OCI-LY1 (cell line): ENCODE measurements around the gene HNRNPM.

Source experiments
- H2AFZ ChIP-seq: fragments of 200-600 bp; sonication (generic), shearing (Covaris generic); 2 replicates; pipeline ENCODE4 v1.6.0; 2014; ENCODE audit warnings: antibody characterized with exemption, mild to moderate bottlenecking, low read length
- H3F3A ChIP-seq: fragments of 200-600 bp; sonication (generic), shearing (Covaris generic); 2 replicates; pipeline ENCODE4 v1.6.0; 2014; ENCODE audit warnings: mild to moderate bottlenecking, antibody characterized with exemption, low read length, moderate library complexity; ENCODE audit not compliant: insufficient read depth
- H3K27ac ChIP-seq: fragments of 200-600 bp; sonication (generic); 2 replicates; pipeline ENCODE4 v1.5.1; 2014; ENCODE audit warnings: low read length, mixed run types, mild to moderate bottlenecking, low read depth; ENCODE audit not compliant: poor library complexity, severe bottlenecking
- H3K27me3 ChIP-seq: fragments of 200-600 bp; sonication (generic); 2 replicates; pipeline ENCODE4 v1.6.0; 2014; ENCODE audit warnings: antibody characterized with exemption, mild to moderate bottlenecking, low read length, moderate library complexity; ENCODE audit not compliant: insufficient read depth
- H3K36me3 ChIP-seq: fragments of 200-600 bp; sonication (generic); 2 replicates; pipeline ENCODE4 v1.6.1; 2014; ENCODE audit warnings: mild to moderate bottlenecking, antibody characterized with exemption, low read length, moderate library complexity, mixed read lengths; ENCODE audit not compliant: insufficient read depth
- H3K4me1 ChIP-seq: fragments of 200-600 bp; sonication (generic); 2 replicates; pipeline ENCODE4 v1.5.1; 2014; ENCODE audit warnings: mild to moderate bottlenecking, low read length, moderate library complexity; ENCODE audit not compliant: insufficient read depth, severe bottlenecking
- H3K4me2 ChIP-seq: fragments of 200-600 bp; sonication (generic), shearing (Covaris generic); 2 replicates; pipeline ENCODE4 v1.6.1; 2014; ENCODE audit warnings: low read length
- H3K4me3 ChIP-seq: fragments of 200-600 bp; sonication (generic); 2 replicates; pipeline ENCODE4 v1.5.1; 2014; ENCODE audit warnings: low read length, low read depth, mild to moderate bottlenecking, mixed read lengths; ENCODE audit not compliant: poor library complexity, severe bottlenecking
- H3K79me2 ChIP-seq: fragments of 200-600 bp; shearing (Covaris generic); 2 replicates; pipeline ENCODE4 v1.6.1; 2016; ENCODE audit warnings: mixed run types, low read length, mixed read lengths; ENCODE audit not compliant: insufficient read depth
- H3K9ac ChIP-seq: fragments of 200-600 bp; sonication (generic), shearing (Covaris generic); 2 replicates; pipeline ENCODE4 v1.6.1; 2014; ENCODE audit warnings: mild to moderate bottlenecking, low read length, mixed read lengths
- H3K9me2 ChIP-seq: fragments of 200-600 bp; sonication (generic), shearing (Covaris generic); 2 replicates; pipeline ENCODE4 v1.6.1; 2014; ENCODE audit warnings: low read depth, mild to moderate bottlenecking, low read length, mixed read lengths
- H3K9me3 ChIP-seq: fragments of 200-600 bp; shearing (Covaris generic); 2 replicates; pipeline ENCODE4 v1.6.1; 2014; ENCODE audit warnings: low read length, mixed read lengths
- H4K20me1 ChIP-seq: fragments of 200-600 bp; sonication (generic), shearing (Covaris generic); 2 replicates; pipeline ENCODE4 v1.6.0; 2016; ENCODE audit warnings: mild to moderate bottlenecking, low read length; ENCODE audit not compliant: insufficient read depth
- EZH2 ChIP-seq: fragments of 200-600 bp; sonication (generic), shearing (Covaris generic); IDR thresholded peaks from 2 replicates; pipeline ENCODE4 v1.8.0; 2017; ENCODE audit warnings: borderline replicate concordance, mixed run types, mild to moderate bottlenecking, antibody characterized with exemption, low read length, moderate library complexity, mixed read lengths
- TF ChIP-seq, protein P1 (sequence below): fragments of 200-600 bp; sonication (generic), shearing (Covaris generic); IDR thresholded peaks from 2 replicates; pipeline ENCODE4 v1.5.1; 2017; ENCODE audit warnings: mild to moderate bottlenecking, antibody characterized with exemption, low read length, moderate library complexity, mixed read lengths

Gene HNRNPM

DNA sequence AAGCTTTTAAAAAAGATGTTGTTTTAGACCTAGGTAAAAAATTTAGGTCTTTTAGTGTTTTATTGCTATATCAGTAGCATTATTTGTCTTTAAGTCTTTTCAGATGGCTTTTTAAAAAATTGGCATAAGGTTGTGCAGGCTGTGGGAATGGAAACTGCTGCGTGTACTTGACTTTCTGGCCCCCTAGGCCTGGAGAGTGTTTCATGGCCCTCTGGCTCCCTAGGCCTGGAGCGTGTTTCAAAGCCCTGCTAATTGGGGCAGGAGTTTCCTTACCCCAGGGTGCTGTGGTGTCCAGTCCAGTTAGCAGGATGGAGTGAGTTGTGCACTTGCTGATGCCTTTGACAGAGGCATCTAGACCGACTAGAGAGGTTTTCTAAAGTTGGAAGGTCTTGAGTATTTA, 33.8 kb downstream of the HNRNPM start:
- H3K27me3 ChIP-seq = no peaks in the 10 kb centered on the region
- peaks cover 38% of the 10 kb centered on the region for H3K79me2 ChIP-seq
- H3F3A ChIP-seq = peaks cover 4% of the 10 kb centered on the region; the same call in 1 of the 2 replicates
- no peak overlapping the region for H3K4me2 ChIP-seq
- H3K4me1 ChIP-seq = peaks cover 18% of the 10 kb centered on the region
- H3K36me3 ChIP-seq = peaks cover 93% of the 10 kb centered on the region
- no peak overlapping the region for H3K27ac ChIP-seq
- no peak overlapping the region for H3K9ac ChIP-seq
- H3K9me2 ChIP-seq = no peaks in the 10 kb centered on the region
- TF ChIP-seq EZH2 = no peak
- TF ChIP-seq, protein P1, sequence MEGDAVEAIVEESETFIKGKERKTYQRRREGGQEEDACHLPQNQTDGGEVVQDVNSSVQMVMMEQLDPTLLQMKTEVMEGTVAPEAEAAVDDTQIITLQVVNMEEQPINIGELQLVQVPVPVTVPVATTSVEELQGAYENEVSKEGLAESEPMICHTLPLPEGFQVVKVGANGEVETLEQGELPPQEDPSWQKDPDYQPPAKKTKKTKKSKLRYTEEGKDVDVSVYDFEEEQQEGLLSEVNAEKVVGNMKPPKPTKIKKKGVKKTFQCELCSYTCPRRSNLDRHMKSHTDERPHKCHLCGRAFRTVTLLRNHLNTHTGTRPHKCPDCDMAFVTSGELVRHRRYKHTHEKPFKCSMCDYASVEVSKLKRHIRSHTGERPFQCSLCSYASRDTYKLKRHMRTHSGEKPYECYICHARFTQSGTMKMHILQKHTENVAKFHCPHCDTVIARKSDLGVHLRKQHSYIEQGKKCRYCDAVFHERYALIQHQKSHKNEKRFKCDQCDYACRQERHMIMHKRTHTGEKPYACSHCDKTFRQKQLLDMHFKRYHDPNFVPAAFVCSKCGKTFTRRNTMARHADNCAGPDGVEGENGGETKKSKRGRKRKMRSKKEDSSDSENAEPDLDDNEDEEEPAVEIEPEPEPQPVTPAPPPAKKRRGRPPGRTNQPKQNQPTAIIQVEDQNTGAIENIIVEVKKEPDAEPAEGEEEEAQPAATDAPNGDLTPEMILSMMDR = no peak
- H3K4me3 ChIP-seq = no peak overlapping the region
- H4K20me1 ChIP-seq = peaks cover 5% of the 10 kb centered on the region; the same call in 1 of the 2 replicates
- H2AFZ ChIP-seq = no peak overlapping the region
- H3K9me3 ChIP-seq = no peaks in the 10 kb centered on the region

DNA sequence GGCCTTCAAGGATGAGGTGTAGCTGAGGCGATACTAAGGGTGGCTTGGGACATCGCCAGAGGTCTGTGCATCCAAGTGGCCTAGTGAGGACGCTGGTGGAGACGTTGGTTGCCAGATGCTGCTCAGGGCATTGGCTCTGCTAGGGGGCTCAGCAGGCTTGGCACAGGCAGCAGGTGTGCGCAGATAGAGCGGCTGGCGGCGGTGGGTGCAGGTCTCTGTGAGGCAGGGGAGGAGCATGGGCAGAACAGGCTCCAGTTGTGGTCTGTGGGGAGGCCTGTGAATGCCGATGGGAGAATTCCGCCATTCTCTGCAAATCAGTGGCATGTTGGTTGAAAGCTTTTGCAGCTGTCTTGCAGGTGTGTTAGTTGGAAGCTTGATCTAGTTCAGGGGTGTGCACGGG, 36.4 kb downstream of the HNRNPM start:
- Histone ChIP-seq H3K36me3 (peaks cover 93% of the 10 kb centered on the region), H4K20me1 (peaks cover 5% of the 10 kb centered on the region; the same call in 1 of the 2 replicates), H3F3A (no peaks in the 10 kb centered on the region; the same call in 1 of the 2 replicates), H3K4me1 (no peaks in the 10 kb centered on the region), H3K27me3 (no peaks in the 10 kb centered on the region), H3K9ac (no peak overlapping the region), H3K4me2 (no peak overlapping the region), H3K4me3 (no peak overlapping the region), H3K79me2 (peaks cover 25% of the 10 kb centered on the region), H2AFZ (no peak overlapping the region), H3K9me2 (no peaks in the 10 kb centered on the region), H3K27ac (no peak overlapping the region), H3K9me3 (no peaks in the 10 kb centered on the region)
- TF ChIP-seq EZH2 = no peak
- TF ChIP-seq, protein P1 = no peak

DNA sequence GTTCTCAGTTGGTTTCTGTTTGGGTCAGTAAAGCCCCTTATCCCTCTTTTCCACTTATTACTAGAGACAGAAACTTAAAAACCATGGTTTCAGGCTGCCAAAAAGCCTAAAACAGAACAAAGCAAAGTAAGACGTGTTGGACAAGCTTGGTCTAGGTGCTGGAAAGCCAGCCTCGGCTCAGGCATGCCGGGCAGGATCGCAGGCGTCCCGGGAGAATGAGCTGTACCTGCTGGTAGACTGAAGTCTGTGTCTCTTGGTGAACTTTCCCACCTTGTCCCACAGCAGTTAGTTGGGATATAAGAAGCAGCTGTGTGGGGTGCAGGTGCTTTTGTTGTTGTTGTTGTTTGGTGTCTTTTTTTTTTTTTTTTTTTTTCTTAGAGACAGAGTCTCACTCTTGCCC, 36.8 kb downstream of the HNRNPM start:
- H3K79me2 ChIP-seq = peaks cover 21% of the 10 kb centered on the region
- H3K9ac ChIP-seq = no peak overlapping the region
- no peaks in the 10 kb centered on the region for H3K27me3 ChIP-seq
- H3K9me2 ChIP-seq = no peaks in the 10 kb centered on the region
- no peak overlapping the region for H2AFZ ChIP-seq
- no peaks in the 10 kb centered on the region for H3K9me3 ChIP-seq
- H3K4me3 ChIP-seq = no peak overlapping the region
- H3K36me3 ChIP-seq = peaks cover 93% of the 10 kb centered on the region
- H3K27ac ChIP-seq = no peak overlapping the region
- H3K4me1 ChIP-seq = no peaks in the 10 kb centered on the region
- H3F3A ChIP-seq = no peaks in the 10 kb centered on the region; the same call in 1 of the 2 replicates
- H3K4me2 ChIP-seq = no peak overlapping the region
- TF ChIP-seq, protein P1 = no peak
- TF ChIP-seq EZH2 = no peak
- peaks cover 5% of the 10 kb centered on the region; the same call in 1 of the 2 replicates for H4K20me1 ChIP-seq
